Measurements from ENCODE around the gene TBC1D5.

DNA sequence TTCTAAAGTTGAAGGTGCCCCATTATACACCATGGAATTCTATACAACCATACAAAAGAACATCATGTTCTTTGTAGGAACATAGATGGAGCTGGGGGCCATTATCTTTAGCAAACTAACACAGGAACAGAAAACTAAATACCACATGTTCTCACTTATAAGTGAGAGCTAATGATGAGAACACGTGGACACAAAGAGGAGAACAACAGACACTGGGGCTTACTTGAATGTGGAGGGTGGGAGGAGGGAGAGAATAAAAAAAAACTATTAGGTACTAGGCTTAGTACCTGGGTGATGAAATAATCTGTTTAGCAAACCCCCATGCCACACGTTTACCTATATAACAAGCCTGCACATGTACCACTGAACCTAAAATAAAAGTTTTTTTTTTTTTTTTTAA lies 515.0 kb downstream of the TBC1D5 start:
- TF ChIP-seq GRHL2 (CRISPR knock-in tag; IDR thresholded peaks at IDR 0.05; ENCODE audit: insufficient replicate concordance, severe bottlenecking) = no peak
- TF ChIP-seq, protein P1, sequence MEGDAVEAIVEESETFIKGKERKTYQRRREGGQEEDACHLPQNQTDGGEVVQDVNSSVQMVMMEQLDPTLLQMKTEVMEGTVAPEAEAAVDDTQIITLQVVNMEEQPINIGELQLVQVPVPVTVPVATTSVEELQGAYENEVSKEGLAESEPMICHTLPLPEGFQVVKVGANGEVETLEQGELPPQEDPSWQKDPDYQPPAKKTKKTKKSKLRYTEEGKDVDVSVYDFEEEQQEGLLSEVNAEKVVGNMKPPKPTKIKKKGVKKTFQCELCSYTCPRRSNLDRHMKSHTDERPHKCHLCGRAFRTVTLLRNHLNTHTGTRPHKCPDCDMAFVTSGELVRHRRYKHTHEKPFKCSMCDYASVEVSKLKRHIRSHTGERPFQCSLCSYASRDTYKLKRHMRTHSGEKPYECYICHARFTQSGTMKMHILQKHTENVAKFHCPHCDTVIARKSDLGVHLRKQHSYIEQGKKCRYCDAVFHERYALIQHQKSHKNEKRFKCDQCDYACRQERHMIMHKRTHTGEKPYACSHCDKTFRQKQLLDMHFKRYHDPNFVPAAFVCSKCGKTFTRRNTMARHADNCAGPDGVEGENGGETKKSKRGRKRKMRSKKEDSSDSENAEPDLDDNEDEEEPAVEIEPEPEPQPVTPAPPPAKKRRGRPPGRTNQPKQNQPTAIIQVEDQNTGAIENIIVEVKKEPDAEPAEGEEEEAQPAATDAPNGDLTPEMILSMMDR (IDR thresholded peaks at IDR 0.05) = no peak
- TF ChIP-seq, protein P2, sequence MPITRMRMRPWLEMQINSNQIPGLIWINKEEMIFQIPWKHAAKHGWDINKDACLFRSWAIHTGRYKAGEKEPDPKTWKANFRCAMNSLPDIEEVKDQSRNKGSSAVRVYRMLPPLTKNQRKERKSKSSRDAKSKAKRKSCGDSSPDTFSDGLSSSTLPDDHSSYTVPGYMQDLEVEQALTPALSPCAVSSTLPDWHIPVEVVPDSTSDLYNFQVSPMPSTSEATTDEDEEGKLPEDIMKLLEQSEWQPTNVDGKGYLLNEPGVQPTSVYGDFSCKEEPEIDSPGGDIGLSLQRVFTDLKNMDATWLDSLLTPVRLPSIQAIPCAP (CRISPR knock-in tag; IDR thresholded peaks at IDR 0.05) = no peak
- no peak for TF ChIP-seq JAZF1 (CRISPR knock-in tag; IDR thresholded peaks at IDR 0.05)
- TF ChIP-seq ELF4 (CRISPR knock-in tag; IDR thresholded peaks at IDR 0.05; ENCODE audit: low read depth) = no peak
- TF ChIP-seq, protein P3, sequence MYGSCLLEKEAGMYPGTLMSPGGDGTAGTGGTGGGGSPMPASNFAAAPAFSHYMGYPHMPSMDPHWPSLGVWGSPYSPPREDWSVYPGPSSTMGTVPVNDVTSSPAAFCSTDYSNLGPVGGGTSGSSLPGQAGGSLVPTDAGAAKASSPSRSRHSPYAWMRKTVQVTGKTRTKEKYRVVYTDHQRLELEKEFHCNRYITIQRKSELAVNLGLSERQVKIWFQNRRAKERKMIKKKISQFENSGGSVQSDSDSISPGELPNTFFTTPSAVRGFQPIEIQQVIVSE (CRISPR knock-in tag; IDR thresholded peaks at IDR 0.05; ENCODE audit: borderline replicate concordance) = no peak
- no peak for TF ChIP-seq CREB1 (CRISPR knock-in tag; IDR thresholded peaks at IDR 0.05)
- TF ChIP-seq, protein P4, sequence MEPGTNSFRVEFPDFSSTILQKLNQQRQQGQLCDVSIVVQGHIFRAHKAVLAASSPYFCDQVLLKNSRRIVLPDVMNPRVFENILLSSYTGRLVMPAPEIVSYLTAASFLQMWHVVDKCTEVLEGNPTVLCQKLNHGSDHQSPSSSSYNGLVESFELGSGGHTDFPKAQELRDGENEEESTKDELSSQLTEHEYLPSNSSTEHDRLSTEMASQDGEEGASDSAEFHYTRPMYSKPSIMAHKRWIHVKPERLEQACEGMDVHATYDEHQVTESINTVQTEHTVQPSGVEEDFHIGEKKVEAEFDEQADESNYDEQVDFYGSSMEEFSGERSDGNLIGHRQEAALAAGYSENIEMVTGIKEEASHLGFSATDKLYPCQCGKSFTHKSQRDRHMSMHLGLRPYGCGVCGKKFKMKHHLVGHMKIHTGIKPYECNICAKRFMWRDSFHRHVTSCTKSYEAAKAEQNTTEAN (CRISPR knock-in tag; IDR thresholded peaks at IDR 0.05) = no peak
- TF ChIP-seq, protein P5, sequence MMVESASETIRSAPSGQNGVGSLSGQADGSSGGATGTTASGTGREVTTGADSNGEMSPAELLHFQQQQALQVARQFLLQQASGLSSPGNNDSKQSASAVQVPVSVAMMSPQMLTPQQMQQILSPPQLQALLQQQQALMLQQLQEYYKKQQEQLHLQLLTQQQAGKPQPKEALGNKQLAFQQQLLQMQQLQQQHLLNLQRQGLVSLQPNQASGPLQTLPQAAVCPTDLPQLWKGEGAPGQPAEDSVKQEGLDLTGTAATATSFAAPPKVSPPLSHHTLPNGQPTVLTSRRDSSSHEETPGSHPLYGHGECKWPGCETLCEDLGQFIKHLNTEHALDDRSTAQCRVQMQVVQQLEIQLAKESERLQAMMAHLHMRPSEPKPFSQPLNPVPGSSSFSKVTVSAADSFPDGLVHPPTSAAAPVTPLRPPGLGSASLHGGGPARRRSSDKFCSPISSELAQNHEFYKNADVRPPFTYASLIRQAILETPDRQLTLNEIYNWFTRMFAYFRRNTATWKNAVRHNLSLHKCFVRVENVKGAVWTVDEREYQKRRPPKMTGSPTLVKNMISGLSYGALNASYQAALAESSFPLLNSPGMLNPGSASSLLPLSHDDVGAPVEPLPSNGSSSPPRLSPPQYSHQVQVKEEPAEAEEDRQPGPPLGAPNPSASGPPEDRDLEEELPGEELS (CRISPR knock-in tag; IDR thresholded peaks at IDR 0.05) = no peak
- TF ChIP-seq PRRX2 (CRISPR knock-in tag; IDR thresholded peaks at IDR 0.05) = no peak
- TF ChIP-seq, protein P6, sequence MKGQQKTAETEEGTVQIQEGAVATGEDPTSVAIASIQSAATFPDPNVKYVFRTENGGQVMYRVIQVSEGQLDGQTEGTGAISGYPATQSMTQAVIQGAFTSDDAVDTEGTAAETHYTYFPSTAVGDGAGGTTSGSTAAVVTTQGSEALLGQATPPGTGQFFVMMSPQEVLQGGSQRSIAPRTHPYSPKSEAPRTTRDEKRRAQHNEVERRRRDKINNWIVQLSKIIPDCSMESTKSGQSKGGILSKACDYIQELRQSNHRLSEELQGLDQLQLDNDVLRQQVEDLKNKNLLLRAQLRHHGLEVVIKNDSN (CRISPR knock-in tag; IDR thresholded peaks at IDR 0.05) = no peak

Data from WTC11 (cell line).